SK-N-SH treated with all-trans-retinoic acid at 6 μM for 48 hours (cell line): Measurements from ENCODE around the gene OLA1.

Experiments used
- ATAC-seq: fragments of 200-7000 bp; cut with Tn5 transposase; 3 replicates; pipeline ENCODE4 v1.9.1; 2020; ENCODE audit warnings: mild to moderate bottlenecking, moderate library complexity
- ARNTL ChIP-seq: fragments of 450-650 bp; formaldehyde crosslinking; IDR thresholded peaks from 2 replicates; pipeline ENCODE4 v1.5.0; 2020; ENCODE audit warnings: low read depth, mild to moderate bottlenecking, moderate library complexity, borderline replicate concordance
- BACH2 ChIP-seq: fragments of 250-450 bp; sonication (Bioruptor Pico); IDR thresholded peaks from 2 replicates; pipeline ENCODE4 v1.9.0; 2021; ENCODE audit warnings: mild to moderate bottlenecking, borderline replicate concordance
- CSDC2 ChIP-seq: fragments of 250-450 bp; sonication (Bioruptor Pico); IDR thresholded peaks from 2 replicates; pipeline ENCODE4 v1.5.0; 2020; ENCODE audit warnings: mild to moderate bottlenecking, moderate library complexity
- ESRRG ChIP-seq: fragments of 250-450 bp; sonication (Bioruptor Pico); IDR thresholded peaks from 2 replicates; pipeline ENCODE4 v1.6.1; 2021; ENCODE audit warnings: mild to moderate bottlenecking
- GLIS3 ChIP-seq: fragments of 250-450 bp; sonication (Bioruptor Pico); IDR thresholded peaks from 2 replicates; pipeline ENCODE4 v1.5.0; 2020; ENCODE audit warnings: mild to moderate bottlenecking, moderate library complexity
- ISL1 ChIP-seq: fragments of 250-450 bp; sonication (Bioruptor Pico); IDR thresholded peaks from 2 replicates; pipeline ENCODE4 v2.1.2; 2022; ENCODE audit warnings: mild to moderate bottlenecking, moderate library complexity
- OSR1 ChIP-seq: fragments of 250-450 bp; sonication (Bioruptor Pico); IDR thresholded peaks from 2 replicates; pipeline ENCODE4 v1.8.0; 2022; ENCODE audit warnings: moderate library complexity, mild to moderate bottlenecking, inconsistent platforms
- PPARA ChIP-seq: fragments of 250-450 bp; sonication (Bioruptor Pico); IDR thresholded peaks from 2 replicates; pipeline ENCODE4 v1.5.0; 2020; ENCODE audit warnings: mild to moderate bottlenecking, borderline replicate concordance
- RARB ChIP-seq: fragments of 250-450 bp; sonication (Bioruptor Pico); IDR thresholded peaks from 2 replicates; pipeline ENCODE4 v1.8.0; 2021; ENCODE audit warnings: mild to moderate bottlenecking, moderate library complexity
- SNAI2 ChIP-seq: fragments of 250-450 bp; sonication (Bioruptor Pico); IDR thresholded peaks from 2 replicates; pipeline ENCODE4 v1.5.0; 2020; ENCODE audit warnings: mild to moderate bottlenecking, moderate library complexity
- TCF4 ChIP-seq: fragments of 250-450 bp; sonication (Bioruptor Pico); IDR thresholded peaks from 2 replicates; pipeline ENCODE4 v1.8.0; 2021; ENCODE audit warnings: mild to moderate bottlenecking, moderate library complexity, borderline replicate concordance
- TOX ChIP-seq: fragments of 250-450 bp; sonication (Bioruptor Pico); IDR thresholded peaks from 2 replicates; pipeline ENCODE4 v1.8.0; 2021; ENCODE audit warnings: mild to moderate bottlenecking, moderate library complexity, borderline replicate concordance
- ZC3H10 ChIP-seq: fragments of 250-450 bp; sonication (Bioruptor Pico); IDR thresholded peaks from 2 replicates; pipeline ENCODE4 v1.5.1; 2021; ENCODE audit warnings: mild to moderate bottlenecking, moderate library complexity
- ZFP3 ChIP-seq: fragments of 250-450 bp; sonication (Bioruptor Pico); IDR thresholded peaks from 2 replicates; pipeline ENCODE4 v1.5.0; 2020; ENCODE audit warnings: mild to moderate bottlenecking, moderate library complexity
- ZFP30 ChIP-seq: fragments of 450-650 bp; formaldehyde crosslinking; IDR thresholded peaks from 2 replicates; pipeline ENCODE4 v1.5.0; 2022; ENCODE audit warnings: mild to moderate bottlenecking, moderate library complexity
- ZNF565 ChIP-seq: fragments of 450-650 bp; formaldehyde crosslinking; conservative IDR thresholded peaks from 2 replicates; pipeline ENCODE4 v1.5.0; 2020; ENCODE audit warnings: low read depth, mild to moderate bottlenecking, moderate library complexity
- ZNF70 ChIP-seq: fragments of 450-650 bp; formaldehyde crosslinking; IDR thresholded peaks from 2 replicates; pipeline ENCODE4 v1.5.0; 2020; ENCODE audit warnings: mild to moderate bottlenecking, moderate library complexity
- ZNF8 ChIP-seq: fragments of 450-650 bp; formaldehyde crosslinking; IDR thresholded peaks from 2 replicates; pipeline ENCODE4 v1.5.0; 2020; ENCODE audit warnings: mild to moderate bottlenecking, moderate library complexity
- TF ChIP-seq, protein P1 (sequence below): fragments of 250-450 bp; sonication (Bioruptor Pico); IDR thresholded peaks from 2 replicates; pipeline ENCODE4 v1.5.1; 2020; ENCODE audit warnings: low read depth, mild to moderate bottlenecking, moderate library complexity
- TF ChIP-seq, protein P2 (sequence below): fragments of 250-450 bp; sonication (Bioruptor Pico); IDR thresholded peaks from 2 replicates; pipeline ENCODE4 v1.8.0; 2020; ENCODE audit warnings: mild to moderate bottlenecking, moderate library complexity, borderline replicate concordance
- TF ChIP-seq, protein P3 (sequence below): fragments of 250-450 bp; sonication (Bioruptor Pico); IDR thresholded peaks from 2 replicates; pipeline ENCODE4 v1.8.0; 2021; ENCODE audit warnings: low read depth, mild to moderate bottlenecking, moderate library complexity, borderline replicate concordance
- TF ChIP-seq, protein P4 (sequence below): fragments of 250-450 bp; sonication (Bioruptor Pico); IDR thresholded peaks from 2 replicates; pipeline ENCODE4 v1.5.0; 2020; ENCODE audit warnings: mild to moderate bottlenecking, moderate library complexity
- TF ChIP-seq, protein P5 (sequence below): fragments of 250-450 bp; sonication (Bioruptor Pico); IDR thresholded peaks from 2 replicates; pipeline ENCODE4 v1.5.1; 2021; ENCODE audit warnings: mild to moderate bottlenecking, moderate library complexity

The OLA1 gene

DNA sequence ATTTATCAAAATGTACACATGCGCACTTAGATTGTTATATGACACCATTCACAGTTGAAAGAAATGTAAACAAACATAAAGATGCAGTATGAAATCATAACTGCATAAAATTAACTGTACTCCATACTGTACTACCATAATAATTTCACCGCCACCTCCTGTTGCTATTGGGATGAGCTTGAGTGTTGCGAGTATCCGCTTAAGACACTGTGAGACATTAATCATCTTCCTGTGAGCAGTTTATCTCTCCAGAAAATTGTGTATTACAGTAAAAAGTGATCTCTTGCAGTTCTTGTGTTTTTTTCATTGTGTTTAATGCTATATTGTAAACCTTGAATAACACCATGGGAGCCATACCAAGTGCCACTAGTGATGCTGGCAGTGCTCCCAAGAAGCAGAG lies 46.1 kb downstream of the OLA1 start:
- no peak for ATAC-seq
- TF ChIP-seq ESRRG (CRISPR knock-in tag) (no peak), RARB (no peak), ZFP30 (no peak), BACH2 (no peak), ZNF8 (no peak), ZFP3 (CRISPR knock-in tag) (no peak), TCF4 (CRISPR knock-in tag) (no peak), CSDC2 (no peak), ZNF565 (CRISPR knock-in tag) (no peak), PPARA (CRISPR knock-in tag) (no peak), SNAI2 (no peak)

DNA sequence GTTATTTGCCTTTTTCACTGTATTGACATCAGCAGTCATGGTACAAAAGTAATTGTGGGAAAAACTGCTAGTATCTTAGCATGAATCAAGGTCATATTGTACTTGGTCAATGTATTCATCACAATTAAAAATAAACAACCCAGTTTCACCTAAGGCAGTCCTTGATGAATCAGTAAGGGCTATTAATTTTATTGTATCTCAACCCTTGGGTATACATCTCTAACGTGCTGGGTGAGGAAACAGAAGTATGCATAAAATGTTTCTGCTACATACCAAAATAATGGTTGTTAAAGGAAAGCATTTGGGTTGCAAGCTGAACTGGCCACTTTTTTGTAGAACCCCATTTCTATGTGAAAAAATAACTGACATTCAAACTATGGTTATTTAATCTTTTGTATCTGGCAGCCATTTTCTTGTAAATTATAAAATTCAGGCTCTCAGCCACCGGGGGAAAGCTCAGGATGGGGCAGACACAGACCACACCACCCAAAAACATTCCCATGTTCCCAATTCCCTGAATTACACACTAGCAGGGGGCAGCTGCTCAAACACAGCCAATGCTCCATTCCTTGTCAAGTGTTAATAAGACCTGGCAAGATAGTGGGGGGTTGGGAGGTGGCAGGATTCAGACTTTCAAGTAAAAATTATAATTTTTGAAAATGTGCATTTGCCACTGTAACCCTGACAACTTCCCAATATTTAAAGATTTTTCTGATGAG lies 49.3 kb downstream of the OLA1 start:
- TF ChIP-seq ARNTL (CRISPR knock-in tag) (no peak), BACH2 (no peak), TOX (CRISPR knock-in tag) (no peak), TCF4 (CRISPR knock-in tag) (no peak), PPARA (CRISPR knock-in tag) (no peak), RARB (no peak), ZNF70 (CRISPR knock-in tag) (no peak), ZFP3 (CRISPR knock-in tag) (no peak), CSDC2 (no peak), ESRRG (CRISPR knock-in tag) (no peak), ZC3H10 (CRISPR knock-in tag) (no peak)
- TF ChIP-seq, protein P1, sequence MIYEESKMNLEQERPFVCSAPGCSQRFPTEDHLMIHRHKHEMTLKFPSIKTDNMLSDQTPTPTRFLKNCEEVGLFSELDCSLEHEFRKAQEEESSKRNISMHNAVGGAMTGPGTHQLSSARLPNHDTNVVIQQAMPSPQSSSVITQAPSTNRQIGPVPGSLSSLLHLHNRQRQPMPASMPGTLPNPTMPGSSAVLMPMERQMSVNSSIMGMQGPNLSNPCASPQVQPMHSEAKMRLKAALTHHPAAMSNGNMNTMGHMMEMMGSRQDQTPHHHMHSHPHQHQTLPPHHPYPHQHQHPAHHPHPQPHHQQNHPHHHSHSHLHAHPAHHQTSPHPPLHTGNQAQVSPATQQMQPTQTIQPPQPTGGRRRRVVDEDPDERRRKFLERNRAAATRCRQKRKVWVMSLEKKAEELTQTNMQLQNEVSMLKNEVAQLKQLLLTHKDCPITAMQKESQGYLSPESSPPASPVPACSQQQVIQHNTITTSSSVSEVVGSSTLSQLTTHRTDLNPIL (CRISPR knock-in tag) = no peak
- TF ChIP-seq, protein P2, sequence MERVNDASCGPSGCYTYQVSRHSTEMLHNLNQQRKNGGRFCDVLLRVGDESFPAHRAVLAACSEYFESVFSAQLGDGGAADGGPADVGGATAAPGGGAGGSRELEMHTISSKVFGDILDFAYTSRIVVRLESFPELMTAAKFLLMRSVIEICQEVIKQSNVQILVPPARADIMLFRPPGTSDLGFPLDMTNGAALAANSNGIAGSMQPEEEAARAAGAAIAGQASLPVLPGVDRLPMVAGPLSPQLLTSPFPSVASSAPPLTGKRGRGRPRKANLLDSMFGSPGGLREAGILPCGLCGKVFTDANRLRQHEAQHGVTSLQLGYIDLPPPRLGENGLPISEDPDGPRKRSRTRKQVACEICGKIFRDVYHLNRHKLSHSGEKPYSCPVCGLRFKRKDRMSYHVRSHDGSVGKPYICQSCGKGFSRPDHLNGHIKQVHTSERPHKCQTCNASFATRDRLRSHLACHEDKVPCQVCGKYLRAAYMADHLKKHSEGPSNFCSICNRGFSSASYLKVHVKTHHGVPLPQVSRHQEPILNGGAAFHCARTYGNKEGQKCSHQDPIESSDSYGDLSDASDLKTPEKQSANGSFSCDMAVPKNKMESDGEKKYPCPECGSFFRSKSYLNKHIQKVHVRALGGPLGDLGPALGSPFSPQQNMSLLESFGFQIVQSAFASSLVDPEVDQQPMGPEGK (CRISPR knock-in tag) = no peak
- TF ChIP-seq, protein P3, sequence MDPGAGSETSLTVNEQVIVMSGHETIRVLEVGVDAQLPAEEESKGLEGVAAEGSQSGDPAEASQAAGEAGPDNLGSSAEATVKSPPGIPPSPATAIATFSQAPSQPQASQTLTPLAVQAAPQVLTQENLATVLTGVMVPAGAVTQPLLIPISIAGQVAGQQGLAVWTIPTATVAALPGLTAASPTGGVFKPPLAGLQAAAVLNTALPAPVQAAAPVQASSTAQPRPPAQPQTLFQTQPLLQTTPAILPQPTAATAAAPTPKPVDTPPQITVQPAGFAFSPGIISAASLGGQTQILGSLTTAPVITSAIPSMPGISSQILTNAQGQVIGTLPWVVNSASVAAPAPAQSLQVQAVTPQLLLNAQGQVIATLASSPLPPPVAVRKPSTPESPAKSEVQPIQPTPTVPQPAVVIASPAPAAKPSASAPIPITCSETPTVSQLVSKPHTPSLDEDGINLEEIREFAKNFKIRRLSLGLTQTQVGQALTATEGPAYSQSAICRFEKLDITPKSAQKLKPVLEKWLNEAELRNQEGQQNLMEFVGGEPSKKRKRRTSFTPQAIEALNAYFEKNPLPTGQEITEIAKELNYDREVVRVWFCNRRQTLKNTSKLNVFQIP = no peak
- ATAC-seq = no peak

DNA sequence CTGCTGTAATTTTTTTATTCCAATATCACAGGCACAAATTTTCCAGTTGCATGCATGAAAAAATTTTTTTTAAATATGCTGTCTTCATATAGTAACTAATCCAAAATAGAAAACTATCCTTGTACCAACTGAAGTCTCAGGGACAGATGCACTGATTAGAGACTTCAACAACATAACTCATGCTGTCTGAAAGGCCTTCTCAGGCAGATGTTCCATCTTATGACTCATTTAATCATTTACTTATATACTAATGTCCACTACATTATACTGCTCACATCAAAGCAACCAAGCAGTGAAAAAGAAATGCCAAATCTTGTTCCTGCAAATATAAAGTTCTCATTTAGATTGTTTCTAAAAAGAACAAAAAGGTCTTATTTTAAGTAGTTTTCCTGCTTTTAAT lies 53.1 kb downstream of the OLA1 start:
- TF ChIP-seq ZC3H10 (CRISPR knock-in tag) = no peak
- TF ChIP-seq PPARA (CRISPR knock-in tag) = no peak
- TF ChIP-seq, protein P4, sequence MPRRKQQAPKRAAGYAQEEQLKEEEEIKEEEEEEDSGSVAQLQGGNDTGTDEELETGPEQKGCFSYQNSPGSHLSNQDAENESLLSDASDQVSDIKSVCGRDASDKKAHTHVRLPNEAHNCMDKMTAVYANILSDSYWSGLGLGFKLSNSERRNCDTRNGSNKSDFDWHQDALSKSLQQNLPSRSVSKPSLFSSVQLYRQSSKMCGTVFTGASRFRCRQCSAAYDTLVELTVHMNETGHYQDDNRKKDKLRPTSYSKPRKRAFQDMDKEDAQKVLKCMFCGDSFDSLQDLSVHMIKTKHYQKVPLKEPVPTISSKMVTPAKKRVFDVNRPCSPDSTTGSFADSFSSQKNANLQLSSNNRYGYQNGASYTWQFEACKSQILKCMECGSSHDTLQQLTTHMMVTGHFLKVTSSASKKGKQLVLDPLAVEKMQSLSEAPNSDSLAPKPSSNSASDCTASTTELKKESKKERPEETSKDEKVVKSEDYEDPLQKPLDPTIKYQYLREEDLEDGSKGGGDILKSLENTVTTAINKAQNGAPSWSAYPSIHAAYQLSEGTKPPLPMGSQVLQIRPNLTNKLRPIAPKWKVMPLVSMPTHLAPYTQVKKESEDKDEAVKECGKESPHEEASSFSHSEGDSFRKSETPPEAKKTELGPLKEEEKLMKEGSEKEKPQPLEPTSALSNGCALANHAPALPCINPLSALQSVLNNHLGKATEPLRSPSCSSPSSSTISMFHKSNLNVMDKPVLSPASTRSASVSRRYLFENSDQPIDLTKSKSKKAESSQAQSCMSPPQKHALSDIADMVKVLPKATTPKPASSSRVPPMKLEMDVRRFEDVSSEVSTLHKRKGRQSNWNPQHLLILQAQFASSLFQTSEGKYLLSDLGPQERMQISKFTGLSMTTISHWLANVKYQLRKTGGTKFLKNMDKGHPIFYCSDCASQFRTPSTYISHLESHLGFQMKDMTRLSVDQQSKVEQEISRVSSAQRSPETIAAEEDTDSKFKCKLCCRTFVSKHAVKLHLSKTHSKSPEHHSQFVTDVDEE = no peak
- TF ChIP-seq ZNF70 (CRISPR knock-in tag) = no peak
- TF ChIP-seq ISL1 (CRISPR knock-in tag) = no peak
- TF ChIP-seq SNAI2 = no peak
- TF ChIP-seq RARB = no peak
- no peak for TF ChIP-seq ZFP3 (CRISPR knock-in tag)
- ATAC-seq = no peak

DNA sequence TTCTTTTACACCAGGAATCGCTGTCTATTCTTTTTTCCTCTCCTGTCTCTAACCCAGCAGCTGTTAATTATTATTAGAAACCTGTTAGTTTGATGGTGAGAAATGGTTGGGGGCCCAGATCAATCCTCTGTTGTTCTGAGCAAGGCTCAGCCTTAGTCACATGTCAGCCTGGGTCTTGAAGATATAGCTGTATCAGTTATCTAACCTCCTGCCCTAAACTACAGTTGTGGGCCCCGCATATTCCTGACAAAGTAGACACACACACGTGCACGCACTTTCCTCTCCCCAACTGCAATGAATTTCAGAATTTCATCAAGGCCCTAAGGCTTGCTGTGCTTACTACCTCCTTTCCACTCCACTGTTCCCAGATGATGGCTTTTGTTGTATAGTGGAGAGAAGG lies 54.6 kb downstream of the OLA1 start:
- no peak for ATAC-seq
- TF ChIP-seq ESRRG (CRISPR knock-in tag) (no peak), OSR1 (CRISPR knock-in tag) (no peak), GLIS3 (CRISPR knock-in tag) (no peak), ZNF565 (CRISPR knock-in tag) (no peak), ZNF70 (CRISPR knock-in tag) (no peak), ZNF8 (no peak), TOX (CRISPR knock-in tag) (no peak), ISL1 (CRISPR knock-in tag) (no peak), BACH2 (no peak), TCF4 (CRISPR knock-in tag) (no peak)
- TF ChIP-seq, protein P1 (CRISPR knock-in tag) = no peak
- TF ChIP-seq, protein P5, sequence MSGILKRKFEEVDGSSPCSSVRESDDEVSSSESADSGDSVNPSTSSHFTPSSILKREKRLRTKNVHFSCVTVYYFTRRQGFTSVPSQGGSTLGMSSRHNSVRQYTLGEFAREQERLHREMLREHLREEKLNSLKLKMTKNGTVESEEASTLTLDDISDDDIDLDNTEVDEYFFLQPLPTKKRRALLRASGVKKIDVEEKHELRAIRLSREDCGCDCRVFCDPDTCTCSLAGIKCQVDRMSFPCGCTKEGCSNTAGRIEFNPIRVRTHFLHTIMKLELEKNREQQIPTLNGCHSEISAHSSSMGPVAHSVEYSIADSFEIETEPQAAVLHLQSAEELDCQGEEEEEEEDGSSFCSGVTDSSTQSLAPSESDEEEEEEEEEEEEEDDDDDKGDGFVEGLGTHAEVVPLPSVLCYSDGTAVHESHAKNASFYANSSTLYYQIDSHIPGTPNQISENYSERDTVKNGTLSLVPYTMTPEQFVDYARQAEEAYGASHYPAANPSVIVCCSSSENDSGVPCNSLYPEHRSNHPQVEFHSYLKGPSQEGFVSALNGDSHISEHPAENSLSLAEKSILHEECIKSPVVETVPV (CRISPR knock-in tag) = no peak
- TF ChIP-seq, protein P2 (CRISPR knock-in tag) = no peak
